ENCODE data around the gene CROT. TPM values are rescaled to one million over a fixed set of nuclear protein-coding genes. Genes with fewer than 3 reads are reported as not detected.
A peak's percentile ranks its signal among the peaks of the same experiment; 100 is the strongest.

CROT gene
- total RNA-seq, 1 donor from 2014 or later, result 8.8 TPM

DNA sequence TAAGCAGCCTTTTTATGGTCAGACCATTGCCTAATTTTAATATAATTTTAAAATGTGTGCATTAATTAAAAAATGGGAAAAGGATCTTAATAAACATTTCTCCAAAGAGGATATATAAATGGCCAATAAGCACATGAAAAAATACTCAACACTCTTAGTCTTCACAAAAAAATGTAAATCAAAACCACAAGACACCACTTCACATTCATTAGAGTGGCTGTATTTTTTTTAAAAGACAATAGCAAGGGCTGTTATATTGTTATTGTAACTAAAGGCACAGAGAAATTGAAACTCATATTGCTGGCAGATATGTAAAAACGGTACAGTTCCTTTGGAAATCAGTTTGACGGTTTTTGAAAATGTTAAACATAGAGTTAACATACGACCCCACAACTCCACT lies 3.2 kb upstream of the CROT start:
- intact Hi-C loops (cut with micrococcal nuclease), result no loop called here
- no peak overlapping the region for H3K27ac ChIP-seq (replicated peaks)
- H3K4me3 ChIP-seq, result no peak overlapping the region
- no peaks in the 10 kb centered on the region for H3K27me3 ChIP-seq (ENCODE audit: low read depth)
- H3K36me3 ChIP-seq, result peaks cover 28% of the 10 kb centered on the region
- DNase-seq, result no peak
- TF ChIP-seq CTCF (IDR thresholded peaks at IDR 0.05; ENCODE audit: borderline replicate concordance), result no peak
- no peaks in the 10 kb centered on the region for H3K9me3 ChIP-seq (replicated peaks)
- peaks cover 34% of the 10 kb centered on the region for H3K4me1 ChIP-seq

DNA sequence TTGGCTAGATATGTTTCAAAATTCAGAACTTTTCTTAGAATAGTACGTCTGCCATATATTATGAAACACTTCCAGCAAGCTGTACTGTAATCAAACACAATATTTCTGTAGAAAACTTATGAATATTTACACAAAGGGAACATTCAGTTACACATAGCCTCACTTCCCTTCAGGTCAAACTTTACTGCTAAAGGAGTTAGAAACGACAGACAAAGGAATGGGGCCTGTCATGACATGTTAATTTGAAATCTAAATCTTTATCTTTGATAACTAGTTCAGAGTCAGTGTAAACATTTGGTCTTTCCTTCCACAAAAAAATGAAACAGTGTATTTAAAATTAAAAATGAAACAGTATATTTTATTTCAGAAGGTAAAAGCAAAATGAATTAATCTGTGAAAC lies 1.0 kb upstream of the CROT start:
- Histone ChIP-seq H3K36me3 (peaks cover 30% of the 10 kb centered on the region), H3K27me3 (ENCODE audit: low read depth) (no peaks in the 10 kb centered on the region), H3K4me3 (peak overlapping the region; percentile 80), H3K4me1 (peaks cover 34% of the 10 kb centered on the region), H3K9me3 (replicated peaks) (no peaks in the 10 kb centered on the region), H3K27ac (replicated peaks) (peak overlapping the region; percentile 91)
- intact Hi-C loops (cut with micrococcal nuclease), result no loop called here
- TF ChIP-seq CTCF (IDR thresholded peaks at IDR 0.05; ENCODE audit: borderline replicate concordance), result no peak
- no peak for DNase-seq

DNA sequence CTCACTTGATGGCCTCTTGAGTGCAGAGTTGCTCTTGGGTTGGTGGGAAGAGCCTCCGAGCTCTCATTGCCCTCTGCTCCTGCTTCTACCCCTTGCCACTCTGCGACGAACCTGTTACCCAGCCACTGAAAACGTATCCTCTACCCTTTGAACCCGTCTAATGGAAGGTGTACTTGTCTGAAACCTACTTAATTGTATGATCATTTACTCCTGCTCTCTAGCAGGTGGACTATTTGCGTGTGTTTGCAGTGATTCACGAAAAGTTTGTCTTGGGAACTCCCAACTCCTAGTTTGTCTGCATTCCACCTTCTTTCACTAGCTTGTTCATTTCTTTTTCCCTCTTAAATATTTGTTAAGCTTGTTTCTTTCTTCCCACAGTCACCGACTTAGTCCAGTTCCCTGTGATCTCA lies 503 bp downstream of the CROT start:
- Histone ChIP-seq H3K4me1 (peaks cover 34% of the 10 kb centered on the region), H3K9me3 (replicated peaks) (no peaks in the 10 kb centered on the region), H3K27me3 (ENCODE audit: low read depth) (no peaks in the 10 kb centered on the region), H3K4me3 (peak overlapping the region; percentile 80), H3K36me3 (peaks cover 34% of the 10 kb centered on the region), H3K27ac (replicated peaks) (peak overlapping the region; percentile 91)
- no peak for TF ChIP-seq CTCF (IDR thresholded peaks at IDR 0.05; ENCODE audit: borderline replicate concordance)
- intact Hi-C loops (cut with micrococcal nuclease), result no loop called here
- no peak for DNase-seq

- no peaks in the 10 kb centered on the region for H3K27me3 ChIP-seq (ENCODE audit: low read depth)
- no peak for DNase-seq
- intact Hi-C loops (cut with micrococcal nuclease), result no loop called here
- no peak overlapping the region for H3K27ac ChIP-seq (replicated peaks)
- H3K9me3 ChIP-seq (replicated peaks), result no peaks in the 10 kb centered on the region
- peaks cover 40% of the 10 kb centered on the region for H3K36me3 ChIP-seq
- TF ChIP-seq CTCF (IDR thresholded peaks at IDR 0.05; ENCODE audit: borderline replicate concordance), result no peak
- no peak overlapping the region for H3K4me3 ChIP-seq
- H3K4me1 ChIP-seq, result peaks cover 34% of the 10 kb centered on the region
Measured at GRCh38 chr7:87347207-87347606, 1.7 kb downstream of the CROT start.

- Histone ChIP-seq H3K36me3 (peaks cover 44% of the 10 kb centered on the region), H3K4me3 (no peak overlapping the region), H3K4me1 (peaks cover 34% of the 10 kb centered on the region), H3K27ac (replicated peaks) (no peak overlapping the region), H3K9me3 (replicated peaks) (no peaks in the 10 kb centered on the region), H3K27me3 (ENCODE audit: low read depth) (no peaks in the 10 kb centered on the region)
- no peak for DNase-seq
- intact Hi-C loops (cut with micrococcal nuclease), result no loop called here
- TF ChIP-seq CTCF (IDR thresholded peaks at IDR 0.05; ENCODE audit: borderline replicate concordance), result no peak
Measured at GRCh38 chr7:87347664-87348063, 2.2 kb downstream of the CROT start.

- TF ChIP-seq CTCF (IDR thresholded peaks at IDR 0.05; ENCODE audit: borderline replicate concordance), result no peak
- Histone ChIP-seq H3K27me3 (ENCODE audit: low read depth) (no peaks in the 10 kb centered on the region), H3K4me3 (no peak overlapping the region), H3K9me3 (replicated peaks) (peaks cover 22% of the 10 kb centered on the region), H3K36me3 (peaks cover 72% of the 10 kb centered on the region), H3K27ac (replicated peaks) (no peak overlapping the region), H3K4me1 (no peaks in the 10 kb centered on the region)
- intact Hi-C loops (cut with micrococcal nuclease), result no loop called here
- DNase-seq, result no peak
Measured at GRCh38 chr7:87354749-87355148, 9.3 kb downstream of the CROT start.

All from left ventricle myocardium inferior (tissue), 1 donor.